HCT116 (cell line): ENCODE data around the gene GLRX3. TPM values are rescaled to one million over a fixed set of nuclear protein-coding genes. Genes with fewer than 3 reads are reported as not detected.

ENCODE experiments used
- ATAC-seq: fragments of 200-7000 bp; cut with Tn5 transposase; 2 replicates; pipeline ENCODE4 v1.9.1; 2020; ENCODE audit warnings: mild to moderate bottlenecking, moderate library complexity
- BruUV-seq: library from RNA; stranded (reverse); fragments of 400-500 nt; replicated peaks from 2 replicates; lab custom pipeline; 2021; lab: Mats Ljungman, UMichigan
- CTCF ChIA-PET: fragments of 300-600 bp; sonication (Branson Sonifier 250); formaldehyde crosslinking; loops from one replicate; lab custom pipeline; 2021; ENCODE audit warnings: antibody characterized with exemption; lab: Charles Lee
- POLR2A ChIA-PET: fragments of 300-600, 350-600 bp; sonication (Branson Sonifier 250); formaldehyde crosslinking; loops from one replicate; lab custom pipeline; 2021; ENCODE audit warnings: antibody characterized with exemption; lab: Charles Lee
- RAD21 ChIA-PET, 2 experiments: fragments of 300-600 bp; sonication (Branson Sonifier 250); formaldehyde crosslinking; loops; one replicate each; lab custom pipeline; 2023; ENCODE audit warnings: low total read pairs in 2 of 2; ENCODE audit not compliant: uncharacterized antibody in 2 of 2, unreplicated experiment in 2 of 2, low non-redundant PET in 1 of 2; lab: Charles Lee
- DNase-seq: peaks from one replicate; pipeline ENCODE4 v3.0.0-alpha.2; 2010; ENCODE audit warnings: low read depth, low spot score
- H2AFZ ChIP-seq: fragments of 200-600 bp; shearing (Covaris generic), sonication (generic); 2 replicates; pipeline ENCODE4 v1.6.1; 2017; ENCODE audit warnings: low read depth, mixed run types, mixed read lengths, antibody characterized with exemption, low read length; ENCODE audit not compliant: poor library complexity, severe bottlenecking
- H3K27ac ChIP-seq: 2 replicates; pipeline ENCODE4 v1.5.1; 2012; ENCODE audit warnings: low read depth, low read length
- H3K27me3 ChIP-seq: fragments of 200-600 bp; sonication (generic); 2 replicates; pipeline ENCODE4 v1.6.1; 2016; ENCODE audit warnings: mixed run types, low read length, mixed read lengths; ENCODE audit not compliant: insufficient read depth
- H3K36me3 ChIP-seq, 2 experiments: fragments of 200-500 bp in 1 of 2; fragments of 200-600 bp in 1 of 2; sonication (Bioruptor generic) in 1 of 2; sonication (generic) in 1 of 2; 2 replicates each; pipeline versions ENCODE4 v1.5.1 to v1.6.1; 2014 to 2016; ENCODE audit warnings: low read length in 2 of 2, inconsistent platforms in 1 of 2, mixed read lengths in 1 of 2, mixed run types in 1 of 2; ENCODE audit not compliant: insufficient read depth in 2 of 2, control insufficient read depth in 1 of 2
- H3K4me1 ChIP-seq, 2 experiments: fragments of 200-600 bp in 1 of 2; sonication (generic) in 1 of 2; 2 replicates each; pipeline versions ENCODE4 v1.5.1 to v1.6.1; 2012 to 2017; ENCODE audit warnings: low read length in 2 of 2, inconsistent platforms in 1 of 2, mild to moderate bottlenecking in 1 of 2, mixed read lengths in 1 of 2, mixed run types in 1 of 2, moderate library complexity in 1 of 2; ENCODE audit not compliant: insufficient read depth in 2 of 2, control insufficient read depth in 1 of 2
- H3K4me2 ChIP-seq: fragments of 200-600 bp; sonication (generic); 2 replicates; pipeline ENCODE4 v1.6.1; 2017; ENCODE audit warnings: mixed run types, low read length, mixed read lengths
- H3K4me3 ChIP-seq, 2 experiments: fragments of 200-600 bp in 1 of 2; sonication (generic) in 1 of 2; replicated peaks in 1 of 2; 2 replicates each; pipeline ENCODE4 v1.5.1; 2011 to 2016; ENCODE audit warnings: low read length in 2 of 2, control low read depth in 1 of 2, low read depth in 1 of 2, mild to moderate bottlenecking in 1 of 2, mixed read lengths in 1 of 2, mixed run types in 1 of 2
- H3K79me2 ChIP-seq: fragments of 200-600 bp; sonication (generic); 2 replicates; pipeline ENCODE4 v1.6.1; 2017; ENCODE audit warnings: mild to moderate bottlenecking, mixed run types, low read length, moderate library complexity, mixed read lengths; ENCODE audit not compliant: insufficient read depth
- H3K9ac ChIP-seq: fragments of 200-600 bp; sonication (generic); 2 replicates; pipeline ENCODE4 v1.6.1; 2016; ENCODE audit warnings: low read length, mixed read lengths
- H3K9me2 ChIP-seq: fragments of 200-600 bp; sonication (generic), shearing (Covaris generic); 2 replicates; pipeline ENCODE4 v1.6.1; 2017; ENCODE audit warnings: mixed run types, mild to moderate bottlenecking, moderate library complexity; ENCODE audit not compliant: insufficient read depth
- H3K9me3 ChIP-seq, 2 experiments: fragments of 200-500 bp in 1 of 2; fragments of 200-600 bp in 1 of 2; sonication (Bioruptor generic) in 1 of 2; sonication (generic) in 1 of 2; 2 replicates each; pipeline ENCODE4 v1.6.1; 2014 to 2017; ENCODE audit warnings: low read length in 2 of 2, mixed read lengths in 2 of 2, inconsistent platforms in 1 of 2, low read depth in 1 of 2, mild to moderate bottlenecking in 1 of 2, mixed run types in 1 of 2, moderate library complexity in 1 of 2; ENCODE audit not compliant: control insufficient read depth in 1 of 2, insufficient read depth in 1 of 2
- H4K20me1 ChIP-seq: fragments of 200-600 bp; sonication (generic), shearing (Covaris generic); 2 replicates; pipeline ENCODE4 v1.6.1; 2017; ENCODE audit warnings: mixed run types, mild to moderate bottlenecking, moderate library complexity; ENCODE audit not compliant: insufficient read depth
- ATF3 ChIP-seq: IDR thresholded peaks from 2 replicates; pipeline ENCODE4 v1.6.1; 2012
- EZH2 ChIP-seq: fragments of 200-600 bp; sonication (generic); IDR thresholded peaks from 2 replicates; pipeline ENCODE4 v1.6.1; 2017; ENCODE audit warnings: antibody characterized with exemption, mixed run types
- MAX ChIP-seq: IDR thresholded peaks from 2 replicates; pipeline ENCODE4 v1.6.1; 2012
- POLR2A ChIP-seq: IDR thresholded peaks from 2 replicates; pipeline ENCODE4 v1.7.0; 2011; ENCODE audit warnings: borderline replicate concordance; ENCODE audit not compliant: insufficient read depth, insufficient read length; ENCODE audit errors: extremely low read depth
- RAD21 ChIP-seq: IDR thresholded peaks from 2 replicates; pipeline ENCODE4 v1.6.1; 2012; ENCODE audit warnings: low read depth, mild to moderate bottlenecking
- ZBTB33 ChIP-seq: IDR thresholded peaks from 2 replicates; pipeline ENCODE4 v1.6.1; 2011; ENCODE audit warnings: mild to moderate bottlenecking, low read length, moderate library complexity; ENCODE audit not compliant: insufficient replicate concordance; ENCODE audit errors: extremely low read depth
- intact Hi-C: fragments of 100-400 bp; cut with micrococcal nuclease; formaldehyde crosslinking; loops from 2 replicates; pipeline ENCODE4 v1.10.0; 2022
- total RNA-seq: library from RNA; stranded (reverse); gene quantifications from one replicate; pipeline ENCODE4 v1.2.1, GENCODE V29; 2021; ENCODE audit not compliant: unreplicated experiment

The GLRX3 gene
- total RNA-seq, 1 experiment from 2014 or later = 59.1 TPM

- TF ChIP-seq RAD21 (no peak), ATF3 (no peak), MAX (no peak), ZBTB33 (no peak), POLR2A (no peak)
- CTCF ChIA-PET = no interaction called here
- no peaks in the 10 kb centered on the region for H3K9me2 ChIP-seq
- no peaks in the 10 kb centered on the region for H4K20me1 ChIP-seq
- H3K27me3 ChIP-seq = no peaks in the 10 kb centered on the region
- POLR2A ChIA-PET = no interaction called here
- RAD21 ChIA-PET = no interaction called here
- intact Hi-C loops = no loop called here
- H3K9ac ChIP-seq = no peak overlapping the region
- DNase-seq = no peak
- BruUV-seq = no TSS peak
- no peaks in the 10 kb centered on the region for H3K9me3 ChIP-seq
- ATAC-seq = no peak
- no peak overlapping the region for H2AFZ ChIP-seq
- H3K4me1 ChIP-seq = no peaks in the 10 kb centered on the region
- no peaks in the 10 kb centered on the region for H3K79me2 ChIP-seq
- no peaks in the 10 kb centered on the region for H3K36me3 ChIP-seq
- no peak overlapping the region for H3K4me2 ChIP-seq
- H3K27ac ChIP-seq = no peak overlapping the region
- no peak overlapping the region for H3K4me3 ChIP-seq
Observed at GRCh38 chr10:130196511-130197487, 60.6 kb downstream of the GLRX3 start.

- BruUV-seq = no TSS peak
- Histone ChIP-seq H3K36me3 (no peaks in the 10 kb centered on the region), H3K9me2 (no peaks in the 10 kb centered on the region), H3K4me1 (no peaks in the 10 kb centered on the region), H3K9me3 (no peaks in the 10 kb centered on the region), H3K4me3 (no peak overlapping the region), H3K4me2 (no peak overlapping the region), H3K27me3 (no peaks in the 10 kb centered on the region), H2AFZ (no peak overlapping the region), H3K79me2 (no peaks in the 10 kb centered on the region)
- TF ChIP-seq ATF3 (no peak), MAX (no peak), EZH2 (no peak)
- TF ChIP-seq, all 23 proteins: peak for 0
- Histone ChIP-seq H3K9ac (no peak overlapping the region), H4K20me1 (no peaks in the 10 kb centered on the region), H3K27ac (no peak overlapping the region)
- ChIA-PET RAD21 (no interaction called here), CTCF (no interaction called here), POLR2A (no interaction called here)
- DNase-seq (no peak), ATAC-seq (no peak)
- intact Hi-C loops = no loop called here
Observed at GRCh38 chr10:130198651-130199050, 62.5 kb downstream of the GLRX3 start.
